HG02623 (cell line): ENCODE results near the gene TRERF1.
A peak's percentile ranks its signal among the peaks of the same experiment; 100 is the strongest.
"Not testable (repeated sequence)": the region's sequence is repeated elsewhere in the genome, so short reads cannot be mapped to it uniquely, and the experiment has no call there.

Source experiments
- ATAC-seq: cut with Tn5 transposase; IDR thresholded peaks from one replicate; pipeline ENCODE4 v1.9.1; 2021; ENCODE audit warnings: moderate library complexity; ENCODE audit not compliant: unreplicated experiment

The TRERF1 gene

GRCh38 chr6:42339991-42340401 lies 111.7 kb downstream of the TRERF1 start:
- ATAC-seq: peak; percentile 43

GRCh38 chr6:42338744-42339222 lies 112.9 kb downstream of the TRERF1 start:
- no peak for ATAC-seq

GRCh38 chr6:42337985-42338743 lies 113.6 kb downstream of the TRERF1 start:
- ATAC-seq: no peak

GRCh38 chr6:42336431-42336830 lies 115.3 kb downstream of the TRERF1 start:
- no peak for ATAC-seq

GRCh38 chr6:42335896-42336295 lies 115.8 kb downstream of the TRERF1 start:
- no peak for ATAC-seq

- no peak for ATAC-seq
These were observed 116.9 kb downstream of the TRERF1 start for GRCh38 chr6:42334870-42335269.

GRCh38 chr6:42333612-42334011 lies 118.1 kb downstream of the TRERF1 start:
- no peak for ATAC-seq

- ATAC-seq: no peak
These were observed 118.8 kb downstream of the TRERF1 start for GRCh38 chr6:42332916-42333315.

- no peak for ATAC-seq
These were observed 120.7 kb downstream of the TRERF1 start for GRCh38 chr6:42331019-42331418.

GRCh38 chr6:42326248-42326647 lies 125.5 kb downstream of the TRERF1 start:
- ATAC-seq: no peak

- ATAC-seq: not testable (repeated sequence)
These were observed 126.9 kb downstream of the TRERF1 start for GRCh38 chr6:42324656-42325324.

- ATAC-seq: no peak
These were observed 129.1 kb downstream of the TRERF1 start for GRCh38 chr6:42322676-42323075.

GRCh38 chr6:42321976-42322375 lies 129.8 kb downstream of the TRERF1 start:
- no peak for ATAC-seq

GRCh38 chr6:42320762-42321161 lies 131.0 kb downstream of the TRERF1 start:
- ATAC-seq: no peak

- ATAC-seq: no peak
These were observed 133.2 kb downstream of the TRERF1 start for GRCh38 chr6:42318480-42318879.

- no peak for ATAC-seq
These were observed 134.7 kb downstream of the TRERF1 start for GRCh38 chr6:42316981-42317380.

- ATAC-seq: no peak
These were observed 135.4 kb downstream of the TRERF1 start for GRCh38 chr6:42315991-42316970.

- no peak for ATAC-seq
These were observed 136.3 kb downstream of the TRERF1 start for GRCh38 chr6:42315259-42315990.

- no peak for ATAC-seq
These were observed 137.0 kb downstream of the TRERF1 start for GRCh38 chr6:42314571-42315258.
